T-helper 2 cell treated with Interferon-gamma antibody and Interleukin-4, amounts not matched to agents 100 ng/mL and 5 ng/mL, for 36 hours (primary cell): ENCODE measurements around the gene PFN4. TPM values are rescaled to one million over a fixed set of nuclear protein-coding genes. Genes with fewer than 3 reads are reported as not detected.
"Not testable (repeated sequence)": the region's sequence is repeated elsewhere in the genome, so short reads cannot be mapped to it uniquely, and the experiment has no call there.

ENCODE experiments used
- intact Hi-C: fragments of 100-400 bp; cut with micrococcal nuclease; formaldehyde crosslinking; loops from one replicate; pipeline ENCODE4 v1.15.1; 2023
- total RNA-seq: library from RNA; stranded (reverse); gene quantifications from 2 replicates; pipeline ENCODE4 v1.2.3, GENCODE V29; 2022

The PFN4 gene
- not detected in 2 replicates for total RNA-seq

- intact Hi-C loops: loop anchor here (2.0 to 10.0 kb wide), 4 partner anchors 47 to 371 kb away; partner anchors contain the start of genes ATAD2B, ITSN2, NCOA1 and SF3B6
These were observed at the start of gene PFN4, which contains the start of gene FAM228B for GRCh38 chr2:24123195-24123921. Gene PFN4 (minus strand): TSS chr2:24123334. CDS start chr2:24122535, 799 bp downstream. Gene FAM228B (plus strand): TSS chr2:24123469. CDS start chr2:24124362, 893 bp downstream.

GRCh38 chr2:24169023-24169422 lies 45.9 kb upstream of the PFN4 start:
- intact Hi-C loops: no loop called here

DNA sequence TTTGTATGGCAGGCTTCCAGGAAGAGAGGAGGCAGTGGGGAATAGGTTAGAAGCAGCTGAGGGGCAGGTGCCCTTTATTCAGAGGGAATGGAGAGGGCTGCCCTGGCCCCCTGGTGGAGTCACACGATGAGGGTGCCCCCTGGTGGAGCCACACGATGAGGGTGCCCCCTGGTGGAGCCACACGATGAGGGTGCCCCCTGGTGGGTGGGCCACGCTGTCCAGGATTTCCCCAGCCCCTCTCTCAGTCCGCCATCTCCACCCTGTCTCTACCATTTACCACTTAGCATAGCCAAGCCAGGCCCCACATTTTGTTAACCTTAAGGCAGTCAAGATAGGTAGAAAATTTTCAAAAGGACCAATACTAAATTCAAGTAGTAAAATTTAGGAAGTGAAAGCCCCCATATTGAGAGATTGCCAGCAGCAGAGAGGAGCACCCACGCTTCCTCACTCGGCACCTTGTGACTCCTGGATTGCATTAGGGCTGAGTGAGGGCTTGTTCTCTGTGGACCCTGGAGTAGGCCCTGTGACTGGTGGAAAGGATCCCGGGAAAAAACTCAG lies 41.4 kb upstream of the PFN4 start:
- intact Hi-C loops: no loop called here

DNA sequence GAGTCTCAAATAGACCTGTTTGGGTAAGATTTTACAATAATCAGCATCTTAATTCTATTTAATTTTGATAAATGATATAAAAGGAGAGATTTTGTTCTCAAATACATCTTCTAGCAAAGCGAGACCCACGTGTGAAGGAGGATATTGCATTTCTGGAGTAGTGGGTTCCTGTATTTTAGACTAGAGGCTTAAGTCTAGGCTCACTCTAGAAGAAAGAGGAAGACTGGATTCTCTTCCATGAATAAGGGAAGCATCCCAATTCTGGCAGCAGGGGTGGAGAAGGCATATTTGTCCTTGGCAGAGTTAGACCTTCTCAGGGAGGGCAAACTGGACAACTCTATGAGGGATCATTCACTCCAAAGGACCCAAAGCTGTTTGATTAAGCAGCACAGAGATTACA lies 40.5 kb upstream of the PFN4 start:
- intact Hi-C loops: no loop called here

DNA sequence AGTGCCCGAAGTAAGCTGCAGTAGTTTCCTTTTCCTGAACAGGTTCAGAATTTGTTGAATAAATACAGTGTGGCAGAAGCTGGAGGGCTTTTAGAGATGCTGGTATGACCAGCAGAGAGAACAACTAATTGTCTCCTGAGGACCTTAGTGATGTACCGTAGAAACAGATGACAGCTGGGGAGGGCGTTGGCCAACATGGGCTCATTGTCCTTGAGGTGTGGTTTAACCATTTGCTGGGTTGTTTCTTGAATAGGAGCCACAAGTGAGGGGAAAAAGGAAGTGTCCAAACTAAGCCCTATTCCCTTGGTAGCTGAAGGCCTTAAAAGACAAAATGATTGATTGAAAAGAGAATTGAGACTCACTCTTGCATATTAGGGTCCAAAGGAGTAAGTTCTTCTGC lies 40.1 kb upstream of the PFN4 start:
- intact Hi-C loops: no loop called here

- intact Hi-C loops: no loop called here
These were observed 39.4 kb upstream of the PFN4 start for GRCh38 chr2:24162494-24162893.

GRCh38 chr2:24160761-24161160 lies 37.6 kb upstream of the PFN4 start:
- intact Hi-C loops: no loop called here

DNA sequence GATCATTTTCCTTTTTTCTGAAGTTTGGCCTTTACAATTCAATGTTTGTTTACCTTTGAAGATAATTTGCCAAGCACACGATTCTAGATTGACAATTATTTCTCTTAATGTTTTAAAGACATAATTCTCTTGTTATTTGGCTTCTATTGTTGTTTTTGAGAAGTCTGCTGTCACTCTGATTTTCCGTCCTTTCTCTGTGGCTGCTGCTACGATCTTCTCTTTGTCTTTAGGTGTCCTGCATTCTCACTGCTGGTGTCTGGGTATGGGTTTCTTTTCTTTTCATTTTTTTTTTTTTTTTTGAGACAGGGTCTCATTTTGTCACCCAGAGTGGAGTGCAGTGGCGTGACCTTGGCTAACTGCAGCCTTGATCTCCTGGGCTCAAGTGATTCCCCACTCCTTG lies 36.6 kb upstream of the PFN4 start:
- intact Hi-C loops: no loop called here

GRCh38 chr2:24158131-24158530 lies 35.0 kb upstream of the PFN4 start:
- intact Hi-C loops: no loop called here

DNA sequence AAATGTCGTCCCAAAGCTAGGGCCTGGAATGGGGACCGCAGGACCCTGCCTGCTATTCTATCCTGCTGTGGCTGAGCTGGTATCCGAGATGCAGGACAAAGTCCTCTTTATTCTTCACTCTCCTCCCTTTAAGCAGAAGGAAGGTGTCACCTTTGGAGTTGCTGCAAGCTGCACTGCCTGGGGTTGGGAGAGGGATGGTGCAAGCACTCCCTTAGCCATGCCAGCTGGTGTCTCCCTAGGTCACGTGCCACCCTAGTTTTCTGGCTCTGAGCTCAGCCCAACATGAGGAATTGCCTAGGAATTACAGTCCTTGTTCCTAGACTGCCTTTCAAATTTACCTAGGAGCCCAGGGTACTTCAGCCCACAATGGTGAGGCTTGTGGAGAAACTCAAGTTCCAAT lies 30.3 kb upstream of the PFN4 start:
- intact Hi-C loops: no loop called here

- intact Hi-C loops: no loop called here
These were observed 29.5 kb upstream of the PFN4 start for GRCh38 chr2:24152413-24153197.

DNA sequence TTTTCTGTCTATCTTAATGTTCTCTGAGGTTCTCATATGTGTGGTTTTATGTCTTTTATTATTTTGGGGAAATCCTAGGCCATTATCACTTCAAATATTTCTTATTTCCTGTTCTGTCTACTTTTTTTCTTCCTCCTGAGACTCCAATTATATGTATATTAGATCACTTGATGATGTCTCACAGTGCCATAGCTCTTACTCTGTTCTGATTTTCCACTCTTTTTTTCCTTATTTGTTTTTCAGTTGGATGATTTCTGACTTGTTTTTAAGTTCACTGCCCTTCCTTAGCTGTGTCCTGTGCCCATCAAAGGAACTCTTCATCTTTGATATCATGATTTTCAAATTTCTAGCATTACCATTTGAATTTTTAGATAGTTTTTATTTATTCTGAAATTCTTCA lies 24.2 kb upstream of the PFN4 start:
- intact Hi-C loops: no loop called here

DNA sequence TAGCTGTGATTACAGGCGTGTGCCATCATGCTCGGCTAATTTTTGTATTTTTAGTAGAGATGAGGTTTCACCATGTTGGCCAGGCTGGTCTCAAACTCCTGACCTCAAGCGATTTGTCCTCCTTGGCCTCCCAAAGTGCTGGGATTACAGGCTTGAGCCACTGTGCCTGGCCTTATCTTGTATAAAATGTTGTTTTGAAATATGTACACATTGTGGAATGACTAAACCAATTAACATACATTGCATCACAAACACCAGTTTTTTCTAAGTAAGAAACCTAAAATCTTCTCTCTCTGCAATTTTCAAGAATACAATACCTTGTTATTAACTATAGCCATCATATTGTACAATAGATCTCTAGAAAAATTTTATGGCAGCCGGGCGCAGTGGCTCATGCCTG lies 17.2 kb upstream of the PFN4 start:
- intact Hi-C loops: not testable (repeated sequence)

- intact Hi-C loops: no loop called here
These were observed 9.4 kb upstream of the PFN4 start for GRCh38 chr2:24132543-24132942.

- intact Hi-C loops: loop anchor here (10.0 kb wide), 1 partner anchor 369 kb away; the partner anchor contains the start of gene NCOA1
These were observed 2.8 kb upstream of the PFN4 start for GRCh38 chr2:24125956-24126355.

- intact Hi-C loops: loop anchor here (2.0 to 10.0 kb wide), 4 partner anchors 47 to 371 kb away; partner anchors contain the start of genes ATAD2B, ITSN2, NCOA1 and SF3B6
These were observed 917 bp upstream of the PFN4 start for GRCh38 chr2:24123922-24124580.

DNA sequence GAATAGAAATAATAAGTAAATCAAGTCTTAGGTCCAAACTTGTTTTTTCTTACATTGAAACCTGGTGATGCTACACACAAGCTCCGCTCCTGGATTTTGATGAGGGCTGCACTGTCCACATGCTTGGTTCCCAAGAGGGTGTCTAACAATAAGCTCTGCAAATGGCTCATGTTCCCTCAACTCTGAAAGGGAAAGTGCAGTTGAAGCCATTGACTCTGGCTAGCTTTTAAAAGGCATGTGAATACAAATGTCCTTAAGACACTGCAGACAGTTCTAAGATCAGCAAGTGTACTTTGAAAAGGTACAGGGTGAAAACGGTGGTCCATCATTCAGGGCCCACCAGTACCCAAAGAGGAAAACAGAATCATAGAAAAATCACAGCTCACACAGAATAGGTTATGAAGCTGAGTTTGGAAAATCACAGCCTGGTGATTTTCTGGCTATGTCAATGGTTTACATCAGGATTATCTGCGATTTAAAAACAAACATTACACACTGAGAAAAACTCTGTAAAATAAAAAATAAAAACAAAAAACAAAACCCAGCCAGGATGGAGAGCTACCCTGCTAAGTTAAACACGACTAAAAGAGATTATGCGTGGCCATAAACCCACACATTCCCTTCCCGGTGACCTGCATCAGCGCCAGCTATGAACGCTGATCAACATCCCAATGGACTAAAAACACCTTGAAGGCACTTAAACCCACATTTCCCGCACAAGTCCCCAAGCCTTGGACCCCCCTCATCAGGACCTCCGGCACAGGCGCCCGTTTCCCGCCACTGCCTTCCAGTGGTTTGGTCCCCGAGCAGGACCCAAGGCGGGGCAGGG lies 554 bp downstream of the PFN4 start:
- intact Hi-C loops: loop anchor here (2.0 to 10.0 kb wide), 4 partner anchors 46 to 372 kb away; partner anchors contain the start of genes ATAD2B, ITSN2, NCOA1 and SF3B6

- intact Hi-C loops: loop anchor here (5.0 to 10.0 kb wide), 3 partner anchors 194 to 373 kb away; partner anchors contain the start of genes ATAD2B, ITSN2 and NCOA1
These were observed 1.7 kb downstream of the PFN4 start for GRCh38 chr2:24121469-24121868.

GRCh38 chr2:24121066-24121465 lies 2.1 kb downstream of the PFN4 start:
- intact Hi-C loops: loop anchor here (5.0 to 10.0 kb wide), 3 partner anchors 194 to 374 kb away; partner anchors contain the start of genes ATAD2B, ITSN2 and NCOA1

DNA sequence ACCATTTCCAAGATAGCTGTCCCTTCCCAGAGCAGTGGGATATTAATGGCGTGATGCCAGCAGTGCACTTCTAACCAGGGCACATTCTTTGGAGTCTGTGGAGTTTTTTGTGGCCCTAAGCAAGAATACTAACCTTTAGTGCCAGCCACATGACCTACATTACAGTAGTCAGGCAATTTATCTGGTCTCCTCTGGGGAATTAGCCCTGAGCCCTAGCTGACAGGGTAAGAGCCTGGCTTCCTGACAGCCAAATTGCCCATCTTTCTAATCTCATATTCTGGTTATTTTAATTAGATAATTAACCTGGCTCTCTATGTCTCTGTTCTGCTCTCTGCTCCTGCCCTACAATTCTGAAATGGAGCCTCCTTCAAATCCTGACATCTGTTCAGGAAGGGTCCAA lies 5.2 kb downstream of the PFN4 start:
- intact Hi-C loops: no loop called here
